ENCODE data around the gene GREB1. TPM values are rescaled to one million over a fixed set of nuclear protein-coding genes. Genes with fewer than 3 reads are reported as not detected.
"Not testable (repeated sequence)": the region's sequence is repeated elsewhere in the genome, so short reads cannot be mapped to it uniquely, and the experiment has no call there.

Gene GREB1
- total RNA-seq, 2 experiments from 2014 or later, result 0.28 to 0.54 TPM

DNA sequence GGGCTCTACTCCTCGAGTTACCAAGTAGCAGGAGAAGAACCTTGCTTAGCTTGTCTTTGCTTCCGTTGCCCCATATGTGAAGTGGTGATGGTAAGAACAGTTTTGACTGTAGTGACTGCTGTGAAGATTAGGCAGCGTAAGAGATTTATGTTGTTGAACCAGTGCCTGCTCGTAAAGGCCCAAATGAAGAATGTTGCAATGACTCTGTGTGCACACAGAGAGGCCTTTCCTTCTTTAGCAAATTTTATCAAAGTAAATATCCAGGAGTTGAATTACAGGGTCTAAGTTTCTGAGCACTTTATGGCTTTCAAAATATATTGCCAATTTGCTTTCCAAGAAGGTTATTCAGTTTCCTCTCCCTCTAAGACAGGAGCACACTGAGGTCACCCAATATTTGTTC lies 121.7 kb downstream of the GREB1 start:
- no peak for ATAC-seq (ENCODE audit: low read depth)
- H3K4me1 Mint-ChIP-seq, result no peaks in the 10 kb centered on the region
- no peaks in the 10 kb centered on the region for H3K36me3 Mint-ChIP-seq
- H3K27me3 Mint-ChIP-seq, result peaks cover 3% of the 10 kb centered on the region
- H3K4me3 Mint-ChIP-seq, result no peak overlapping the region
- H3K9me3 Mint-ChIP-seq, result no peaks in the 10 kb centered on the region
- no peak for DNase-seq
- no peak overlapping the region for H3K27ac Mint-ChIP-seq
- POLR2A ChIA-PET, result no interaction called here

DNA sequence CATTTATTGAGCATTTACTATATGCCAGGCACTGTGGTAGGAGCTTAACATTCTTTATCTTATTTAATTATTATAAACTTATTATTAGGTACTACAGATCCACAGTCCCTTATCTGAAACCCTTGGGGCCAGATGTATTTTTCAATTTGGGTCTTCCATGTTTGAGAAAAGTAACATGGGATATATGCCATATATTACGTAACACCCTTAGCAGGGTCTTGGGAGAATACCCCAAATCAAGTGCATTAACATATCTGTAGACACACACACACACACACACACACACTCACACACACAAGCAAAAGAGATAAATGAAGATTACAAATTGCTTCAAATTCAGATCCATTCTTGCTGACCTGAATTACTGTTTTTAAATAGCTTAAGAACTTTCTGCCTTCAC lies 122.4 kb downstream of the GREB1 start:
- Mint-ChIP-seq H3K27me3 (peaks cover 3% of the 10 kb centered on the region), H3K27ac (no peak overlapping the region), H3K4me1 (no peaks in the 10 kb centered on the region), H3K4me3 (no peak overlapping the region), H3K36me3 (no peaks in the 10 kb centered on the region), H3K9me3 (no peaks in the 10 kb centered on the region)
- DNase-seq, result no peak
- POLR2A ChIA-PET, result no interaction called here
- no peak for ATAC-seq (ENCODE audit: low read depth)

DNA sequence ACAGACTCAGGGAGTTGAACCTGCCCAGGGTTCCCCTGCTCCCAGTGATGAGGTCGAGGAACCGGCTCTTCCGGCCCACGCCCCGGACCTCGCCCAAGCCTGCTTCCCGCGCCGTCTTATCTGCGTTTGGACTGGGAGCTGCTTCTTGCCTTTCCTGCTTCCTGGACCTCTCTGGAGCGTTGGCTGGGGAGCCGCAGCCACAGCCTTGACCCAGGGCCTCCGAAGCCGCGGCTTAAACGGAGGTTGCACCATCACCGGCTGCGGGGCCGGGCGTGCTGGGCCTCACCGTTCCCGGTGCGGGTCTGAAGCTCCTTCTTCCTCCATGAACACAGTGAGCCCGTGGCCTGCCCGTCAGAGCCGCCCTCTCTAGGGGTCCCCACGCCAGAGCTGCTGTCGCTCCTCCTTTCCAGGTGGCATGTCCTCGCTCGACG lies 122.8 kb downstream of the GREB1 start:
- POLR2A ChIA-PET, result no interaction called here

DNA sequence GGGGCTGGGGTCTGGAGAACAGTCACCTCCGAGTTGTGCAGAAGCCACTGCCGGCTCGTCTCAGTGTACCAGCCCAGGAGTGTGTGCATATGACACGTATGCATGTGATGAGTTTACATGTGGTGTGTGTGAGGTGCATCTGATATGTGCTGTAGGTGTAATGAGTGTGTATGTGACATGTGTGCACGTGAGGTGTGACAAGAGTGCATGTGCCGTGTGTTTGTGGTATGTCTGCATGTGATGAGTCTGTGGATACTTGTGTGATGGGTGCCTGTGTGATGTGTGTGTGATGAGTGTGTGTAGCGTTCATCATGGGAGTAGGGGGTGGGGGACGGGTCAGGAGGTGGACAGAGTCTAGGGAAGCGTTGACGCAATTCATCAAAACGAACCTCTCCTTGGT lies 123.3 kb downstream of the GREB1 start:
- ATAC-seq (ENCODE audit: low read depth), result no peak
- Mint-ChIP-seq H3K4me3 (no peak overlapping the region), H3K27me3 (peaks cover 3% of the 10 kb centered on the region), H3K36me3 (no peaks in the 10 kb centered on the region), H3K9me3 (peaks cover 1% of the 10 kb centered on the region), H3K27ac (no peak overlapping the region), H3K4me1 (no peaks in the 10 kb centered on the region)
- POLR2A ChIA-PET, result no interaction called here
- no peak for DNase-seq

More for the DNA sequence above, 122.8 kb downstream of the GREB1 start:
- no peak for DNase-seq
- no peak for ATAC-seq (ENCODE audit: low read depth)
- no peak overlapping the region for H3K4me3 Mint-ChIP-seq
- peaks cover 3% of the 10 kb centered on the region for H3K27me3 Mint-ChIP-seq
- H3K9me3 Mint-ChIP-seq, result no peaks in the 10 kb centered on the region
- H3K36me3 Mint-ChIP-seq, result no peaks in the 10 kb centered on the region
- H3K4me1 Mint-ChIP-seq, result no peaks in the 10 kb centered on the region
- H3K27ac Mint-ChIP-seq, result no peak overlapping the region

DNA sequence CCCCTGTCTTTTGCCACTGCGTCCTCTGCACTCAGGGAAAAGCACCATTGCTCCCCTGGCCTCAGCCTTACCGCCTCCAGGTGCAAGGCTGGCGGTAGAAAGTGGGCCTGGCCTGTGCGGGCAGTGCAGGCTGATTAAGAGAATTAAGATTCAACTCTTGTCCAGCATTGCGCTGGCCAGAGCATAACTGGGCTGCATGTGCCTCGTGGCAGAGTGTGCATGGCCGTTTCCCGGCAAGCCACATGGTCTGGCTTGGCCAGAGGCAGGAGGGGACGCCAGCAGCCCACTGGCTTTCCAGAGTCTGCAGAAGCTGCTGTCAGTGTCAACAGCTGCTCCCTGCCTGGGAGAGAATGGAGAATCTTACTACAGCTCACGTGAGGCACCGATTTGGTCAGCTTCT lies 123.8 kb downstream of the GREB1 start:
- H3K4me1 Mint-ChIP-seq, result no peaks in the 10 kb centered on the region
- peaks cover 2% of the 10 kb centered on the region for H3K9me3 Mint-ChIP-seq
- H3K27ac Mint-ChIP-seq, result no peak overlapping the region
- POLR2A ChIA-PET, result no interaction called here
- no peak for ATAC-seq (ENCODE audit: low read depth)
- peaks cover 3% of the 10 kb centered on the region for H3K27me3 Mint-ChIP-seq
- H3K4me3 Mint-ChIP-seq, result no peak overlapping the region
- DNase-seq, result no peak
- no peaks in the 10 kb centered on the region for H3K36me3 Mint-ChIP-seq

DNA sequence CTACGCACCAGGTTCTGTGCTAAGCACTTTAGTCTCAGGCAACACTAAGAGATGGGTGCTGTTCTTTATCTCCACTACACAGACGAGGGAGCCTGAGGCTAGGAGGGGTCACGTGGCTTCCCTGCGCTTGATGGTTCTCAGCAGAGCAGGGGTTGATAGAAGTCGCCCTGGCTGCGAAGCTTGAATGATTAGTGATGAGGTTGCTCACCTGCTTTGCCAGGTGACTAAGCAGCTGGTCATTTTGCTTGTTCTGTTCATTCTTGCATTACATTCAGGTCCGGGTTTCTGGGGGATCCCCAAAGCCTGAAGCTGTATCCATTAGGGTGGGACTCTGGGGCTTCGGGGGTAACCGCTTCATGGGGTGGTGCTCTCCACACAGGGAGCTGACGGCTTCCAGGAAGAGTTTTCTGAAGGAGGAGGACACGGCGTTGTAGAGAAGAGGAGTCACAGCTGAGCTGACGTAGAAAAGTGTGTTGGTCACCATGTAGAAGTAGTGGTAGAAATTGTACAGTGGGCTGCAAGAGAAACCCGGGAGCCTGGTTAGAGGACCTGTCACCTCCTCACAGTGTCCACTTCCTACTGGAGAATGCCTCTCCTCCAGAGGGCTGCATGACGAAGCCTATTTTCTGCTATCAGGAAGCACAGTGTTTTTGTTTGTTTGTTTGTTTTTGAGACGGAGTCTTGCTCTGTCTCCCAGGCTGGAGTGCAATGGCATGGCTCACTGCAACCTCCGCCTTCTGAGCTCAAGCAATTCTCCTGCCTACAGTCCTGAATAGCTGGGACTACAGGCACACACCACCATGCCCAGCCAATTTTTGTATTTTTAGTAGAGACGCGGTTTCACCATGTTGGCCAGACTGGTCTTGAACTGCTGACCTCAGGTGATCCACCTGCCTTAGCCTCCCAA lies 124.6 kb downstream of the GREB1 start:
- DNase-seq (no peak), ATAC-seq (ENCODE audit: low read depth) (no peak)
- Mint-ChIP-seq H3K27ac (no peak overlapping the region), H3K9me3 (peaks cover 4% of the 10 kb centered on the region), H3K4me1 (no peaks in the 10 kb centered on the region), H3K36me3 (no peaks in the 10 kb centered on the region), H3K4me3 (no peak overlapping the region), H3K27me3 (no peaks in the 10 kb centered on the region)
- POLR2A ChIA-PET, result no interaction called here

DNA sequence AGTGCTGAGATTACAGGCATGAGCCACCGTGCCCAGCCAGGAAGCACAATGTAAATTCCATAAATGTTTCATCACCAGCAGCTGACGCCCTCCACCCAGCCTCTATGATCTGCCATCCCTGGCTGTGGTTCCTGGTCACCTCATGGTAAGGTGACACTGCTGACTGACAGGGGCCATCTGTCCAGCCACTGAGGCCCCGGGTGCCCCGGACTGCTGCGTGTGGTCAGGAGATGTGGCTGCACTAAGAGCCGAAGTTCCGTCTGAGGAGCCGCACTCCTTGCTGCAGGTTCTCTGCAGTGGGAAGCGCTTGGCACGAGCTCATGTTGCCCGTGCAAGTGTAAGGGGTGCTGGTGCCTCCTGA lies 125.2 kb downstream of the GREB1 start:
- H3K4me1 Mint-ChIP-seq, result no peaks in the 10 kb centered on the region
- no peaks in the 10 kb centered on the region for H3K36me3 Mint-ChIP-seq
- ATAC-seq (ENCODE audit: low read depth) (no peak), DNase-seq (no peak)
- H3K4me3 Mint-ChIP-seq, result no peak overlapping the region
- no peaks in the 10 kb centered on the region for H3K27me3 Mint-ChIP-seq
- POLR2A ChIA-PET, result interaction anchor here (0.5 kb wide), 1 partner anchor 125 kb away, joined by 3 read pairs; no protein-coding TSS in a partner anchor
- no peak overlapping the region for H3K27ac Mint-ChIP-seq
- H3K9me3 Mint-ChIP-seq, result peaks cover 6% of the 10 kb centered on the region

DNA sequence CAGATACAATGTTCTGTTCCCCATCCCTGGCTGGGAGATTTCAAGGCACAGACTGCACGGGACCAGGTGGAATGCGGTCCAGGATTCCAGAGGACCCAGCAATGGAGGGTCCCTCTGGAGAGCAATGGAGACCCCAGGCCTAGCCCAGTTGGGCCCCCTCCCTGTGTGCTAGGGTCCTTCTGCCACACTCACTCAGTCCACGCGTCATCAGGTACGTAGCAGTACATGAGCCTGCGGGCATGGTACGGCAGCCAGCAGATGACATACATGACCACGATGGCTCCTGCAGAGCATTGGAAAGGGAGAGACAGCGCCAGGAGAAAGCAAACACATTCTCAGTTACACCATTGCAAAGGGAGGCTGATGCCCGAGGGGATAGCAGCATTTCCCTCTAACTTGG lies 126.0 kb downstream of the GREB1 start:
- Mint-ChIP-seq H3K4me1 (no peaks in the 10 kb centered on the region), H3K36me3 (no peaks in the 10 kb centered on the region), H3K27ac (no peak overlapping the region), H3K4me3 (no peak overlapping the region), H3K9me3 (peaks cover 6% of the 10 kb centered on the region), H3K27me3 (no peaks in the 10 kb centered on the region)
- DNase-seq (no peak), ATAC-seq (ENCODE audit: low read depth) (no peak)
- POLR2A ChIA-PET, result interaction anchor here (0.5 kb wide), 1 partner anchor 124 kb away, joined by 3 read pairs; no protein-coding TSS in a partner anchor

DNA sequence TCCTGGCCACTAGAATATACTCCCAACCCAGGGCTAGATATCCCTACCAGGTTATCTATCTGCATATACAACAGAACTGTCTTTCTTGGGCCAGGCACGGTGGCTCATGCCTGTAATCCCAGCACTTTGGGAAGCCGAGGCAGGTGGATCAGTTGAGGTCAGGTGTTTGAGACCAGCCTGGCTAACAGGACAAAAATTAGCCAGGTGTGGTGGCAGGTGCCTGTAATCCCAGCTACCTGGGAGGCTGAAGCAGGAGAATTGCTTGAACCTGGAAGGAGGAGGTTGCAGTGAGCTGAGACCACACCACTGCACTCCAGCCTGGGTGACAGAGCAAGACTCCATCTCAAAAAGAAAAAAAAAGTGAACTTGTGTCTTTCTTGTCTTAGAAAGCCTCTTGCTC lies 126.6 kb downstream of the GREB1 start:
- H3K36me3 Mint-ChIP-seq; POLR2A ChIA-PET; ATAC-seq (ENCODE audit: low read depth): not testable (repeated sequence)

DNA sequence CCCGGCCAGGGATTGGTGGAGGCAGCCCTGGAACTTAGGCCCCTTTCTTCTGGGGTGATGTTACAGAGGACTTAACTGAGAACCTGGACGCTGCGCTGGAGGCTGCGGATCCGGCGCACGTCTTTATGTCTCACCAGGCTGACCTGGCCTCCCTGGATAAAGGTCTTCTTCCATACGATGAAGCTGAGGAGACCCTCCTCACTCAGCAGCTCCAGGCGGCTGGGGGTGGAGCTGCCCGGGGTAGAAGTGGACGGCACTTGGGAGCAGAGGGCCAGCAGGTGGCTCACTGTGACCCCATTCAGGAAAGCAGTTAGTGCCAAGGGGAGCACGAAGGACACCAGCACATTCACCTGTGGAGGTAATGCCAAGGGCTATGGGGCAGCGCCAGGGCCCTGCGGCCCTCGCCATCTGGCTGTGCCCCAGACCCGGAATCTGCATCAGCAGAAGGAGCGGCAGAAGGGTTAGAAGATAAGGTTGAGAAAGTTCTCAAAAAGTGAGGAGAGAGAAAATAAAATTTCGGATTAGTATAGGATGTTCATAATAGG lies 128.1 kb downstream of the GREB1 start:
- DNase-seq, result no peak
- POLR2A ChIA-PET, result no interaction called here

More for the DNA sequence above, 126.6 kb downstream of the GREB1 start:
- H3K4me3 Mint-ChIP-seq, H3K27ac Mint-ChIP-seq, H3K9me3 Mint-ChIP-seq, H3K27me3 Mint-ChIP-seq, H3K4me1 Mint-ChIP-seq, DNase-seq: not testable (repeated sequence)

DNA sequence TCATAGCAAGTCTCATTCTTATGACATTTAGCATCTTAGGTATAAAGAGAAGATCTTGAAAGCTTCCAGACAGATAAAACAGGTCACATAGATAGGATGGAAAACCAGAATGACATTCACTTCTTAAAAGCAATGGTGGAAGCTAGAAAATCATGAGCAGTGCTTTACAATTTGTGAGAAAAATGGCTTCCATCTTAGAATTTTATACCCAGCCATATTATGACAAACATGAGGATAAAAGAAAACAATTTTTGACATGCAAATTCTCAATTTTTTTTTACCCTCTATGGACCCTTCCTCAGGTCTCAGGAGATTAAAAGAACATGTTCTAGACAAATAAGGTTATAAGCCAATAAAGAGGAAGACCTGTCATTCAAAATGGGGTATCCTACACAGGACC lies 129.0 kb downstream of the GREB1 start:
- POLR2A ChIA-PET, result no interaction called here
- H3K4me3 Mint-ChIP-seq, result no peak overlapping the region
- H3K4me1 Mint-ChIP-seq, result no peaks in the 10 kb centered on the region
- ATAC-seq (ENCODE audit: low read depth) (no peak), DNase-seq (no peak)
- no peak overlapping the region for H3K27ac Mint-ChIP-seq
- H3K27me3 Mint-ChIP-seq, result peaks cover 2% of the 10 kb centered on the region
- peaks cover 6% of the 10 kb centered on the region for H3K9me3 Mint-ChIP-seq
- H3K36me3 Mint-ChIP-seq, result no peaks in the 10 kb centered on the region

More for the DNA sequence above, 128.1 kb downstream of the GREB1 start:
- Mint-ChIP-seq H3K27ac (no peak overlapping the region), H3K4me3 (no peak overlapping the region), H3K27me3 (no peaks in the 10 kb centered on the region), H3K9me3 (peaks cover 6% of the 10 kb centered on the region), H3K4me1 (no peaks in the 10 kb centered on the region), H3K36me3 (no peaks in the 10 kb centered on the region)
- ATAC-seq (ENCODE audit: low read depth), result no peak

DNA sequence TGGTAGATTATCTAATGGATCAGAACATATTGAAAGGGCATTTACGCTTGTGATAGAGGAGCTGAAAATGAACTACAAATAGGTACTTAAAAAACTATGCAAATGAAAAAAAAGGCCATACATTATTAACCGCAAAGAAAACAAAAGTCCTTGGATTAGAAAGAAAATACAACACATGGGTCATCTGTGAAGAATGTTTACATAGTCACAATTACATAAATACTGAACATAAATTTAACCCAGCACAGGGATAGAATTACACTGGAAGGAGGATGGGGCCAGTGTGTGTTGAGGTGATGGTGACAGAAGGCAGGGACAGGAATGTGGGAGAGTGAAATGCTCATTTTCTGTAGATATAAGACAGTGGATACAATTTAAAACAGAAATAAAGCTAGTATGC lies 129.6 kb downstream of the GREB1 start:
- Mint-ChIP-seq H3K36me3 (no peaks in the 10 kb centered on the region), H3K27ac (no peak overlapping the region), H3K4me3 (no peak overlapping the region), H3K27me3 (peaks cover 3% of the 10 kb centered on the region), H3K4me1 (no peaks in the 10 kb centered on the region), H3K9me3 (peaks cover 6% of the 10 kb centered on the region)
- DNase-seq (no peak), ATAC-seq (ENCODE audit: low read depth) (no peak)
- POLR2A ChIA-PET, result no interaction called here

DNA sequence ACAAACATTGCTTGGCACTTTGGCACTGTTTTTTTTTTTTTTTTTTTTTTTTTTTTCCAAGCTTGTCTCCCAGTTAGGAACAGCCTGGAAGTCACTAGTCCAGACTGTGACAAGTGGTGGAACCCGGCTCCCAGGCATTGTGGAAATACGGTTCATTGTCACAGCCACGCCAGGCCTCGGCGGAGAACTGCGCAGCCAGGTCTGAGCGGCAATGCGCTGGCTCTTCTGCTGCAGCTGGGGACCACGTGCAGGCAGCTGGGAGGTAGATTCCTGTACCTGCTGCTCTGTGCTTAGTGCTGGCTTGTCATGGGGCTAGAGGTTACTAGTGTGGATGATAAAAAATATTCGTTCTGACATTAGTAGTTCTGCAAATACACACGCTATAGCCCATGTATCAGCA lies 131.2 kb downstream of the GREB1 start:
- H3K36me3 Mint-ChIP-seq, result no peaks in the 10 kb centered on the region
- peaks cover 2% of the 10 kb centered on the region for H3K4me1 Mint-ChIP-seq
- H3K27ac Mint-ChIP-seq, result no peak overlapping the region
- peaks cover 6% of the 10 kb centered on the region for H3K9me3 Mint-ChIP-seq
- ATAC-seq (ENCODE audit: low read depth) (no peak), DNase-seq (no peak)
- peaks cover 10% of the 10 kb centered on the region for H3K27me3 Mint-ChIP-seq
- POLR2A ChIA-PET, result no interaction called here
- H3K4me3 Mint-ChIP-seq, result no peak overlapping the region
